ENCODE measurements around the gene WDSUB1. TPM values are rescaled to one million over a fixed set of nuclear protein-coding genes. Genes with fewer than 3 reads are reported as not detected.

The WDSUB1 gene
- polyA plus RNA-seq, 1 experiment, result 7.6 TPM

DNA sequence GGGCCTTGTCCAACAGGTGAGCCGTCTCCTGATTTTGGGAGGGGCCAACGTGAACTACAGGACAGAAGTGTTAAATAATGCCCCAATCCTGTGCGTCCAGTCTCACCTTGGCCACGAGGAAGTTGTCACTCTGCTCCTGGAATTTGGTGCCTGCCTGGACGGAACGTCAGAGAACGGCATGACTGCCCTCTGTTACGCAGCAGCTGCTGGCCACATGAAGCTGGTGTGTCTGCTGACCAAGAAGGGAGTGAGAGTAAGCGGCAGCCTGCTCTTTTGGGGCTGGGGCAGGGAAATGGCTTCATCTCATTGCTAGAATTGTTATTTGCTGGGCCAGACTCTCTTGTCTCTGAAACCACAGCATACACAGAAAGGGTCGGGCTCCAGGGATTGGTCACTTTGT is 92.3 kb downstream of the WDSUB1 start:
- TF ChIP-seq, protein P1, sequence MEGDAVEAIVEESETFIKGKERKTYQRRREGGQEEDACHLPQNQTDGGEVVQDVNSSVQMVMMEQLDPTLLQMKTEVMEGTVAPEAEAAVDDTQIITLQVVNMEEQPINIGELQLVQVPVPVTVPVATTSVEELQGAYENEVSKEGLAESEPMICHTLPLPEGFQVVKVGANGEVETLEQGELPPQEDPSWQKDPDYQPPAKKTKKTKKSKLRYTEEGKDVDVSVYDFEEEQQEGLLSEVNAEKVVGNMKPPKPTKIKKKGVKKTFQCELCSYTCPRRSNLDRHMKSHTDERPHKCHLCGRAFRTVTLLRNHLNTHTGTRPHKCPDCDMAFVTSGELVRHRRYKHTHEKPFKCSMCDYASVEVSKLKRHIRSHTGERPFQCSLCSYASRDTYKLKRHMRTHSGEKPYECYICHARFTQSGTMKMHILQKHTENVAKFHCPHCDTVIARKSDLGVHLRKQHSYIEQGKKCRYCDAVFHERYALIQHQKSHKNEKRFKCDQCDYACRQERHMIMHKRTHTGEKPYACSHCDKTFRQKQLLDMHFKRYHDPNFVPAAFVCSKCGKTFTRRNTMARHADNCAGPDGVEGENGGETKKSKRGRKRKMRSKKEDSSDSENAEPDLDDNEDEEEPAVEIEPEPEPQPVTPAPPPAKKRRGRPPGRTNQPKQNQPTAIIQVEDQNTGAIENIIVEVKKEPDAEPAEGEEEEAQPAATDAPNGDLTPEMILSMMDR (IDR thresholded peaks at IDR 0.05; ENCODE audit: low read depth, low read length), result no peak
- CTCF ChIA-PET, result no interaction called here
- no peaks in the 10 kb centered on the region for H3K27me3 ChIP-seq (ENCODE audit: control insufficient read depth, insufficient read depth, low read length)
- DNase-seq (ENCODE audit: low read depth, low spot score), result no peak
- H3K9me3 ChIP-seq (ENCODE audit: control insufficient read depth, insufficient read depth, low read length), result no peaks in the 10 kb centered on the region
- H3K4me3 ChIP-seq (ENCODE audit: low read depth, low read length), result no peak overlapping the region
- POLR2A ChIA-PET, result no interaction called here
- no peak overlapping the region for H3K27ac ChIP-seq (ENCODE audit: low read depth, low read length)

DNA sequence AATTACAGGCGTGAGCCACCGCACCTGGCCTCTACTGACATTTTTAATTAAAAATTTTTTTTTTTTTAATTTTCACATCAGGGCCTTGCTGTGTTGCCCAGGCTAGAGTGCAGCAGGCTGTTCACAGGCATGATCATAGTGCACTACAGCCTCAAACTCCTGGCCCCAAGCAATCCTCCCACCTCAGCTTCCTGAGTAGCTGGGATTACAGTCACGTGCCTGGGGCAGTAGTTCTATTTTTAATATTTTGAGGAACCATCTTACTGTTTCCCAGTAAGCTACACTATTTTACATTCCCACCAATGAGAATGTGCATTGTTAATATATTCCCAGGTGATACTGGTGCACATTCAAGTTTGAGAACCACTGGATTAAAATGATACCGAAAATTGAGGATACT is 92.7 kb downstream of the WDSUB1 start:
- H3K27ac ChIP-seq (ENCODE audit: low read depth, low read length), result no peak overlapping the region
- no peaks in the 10 kb centered on the region for H3K9me3 ChIP-seq (ENCODE audit: control insufficient read depth, insufficient read depth, low read length)
- no peak overlapping the region for H3K4me3 ChIP-seq (ENCODE audit: low read depth, low read length)
- no peaks in the 10 kb centered on the region for H3K27me3 ChIP-seq (ENCODE audit: control insufficient read depth, insufficient read depth, low read length)
- no peak for DNase-seq (ENCODE audit: low read depth, low spot score)
- POLR2A ChIA-PET, result no interaction called here
- CTCF ChIA-PET, result interaction anchor here (0.7 kb wide), 1 partner anchor 17 kb away, joined by 3 read pairs; no protein-coding TSS in a partner anchor
- TF ChIP-seq, protein P1 (IDR thresholded peaks at IDR 0.05; ENCODE audit: low read depth, low read length), result no peak

DNA sequence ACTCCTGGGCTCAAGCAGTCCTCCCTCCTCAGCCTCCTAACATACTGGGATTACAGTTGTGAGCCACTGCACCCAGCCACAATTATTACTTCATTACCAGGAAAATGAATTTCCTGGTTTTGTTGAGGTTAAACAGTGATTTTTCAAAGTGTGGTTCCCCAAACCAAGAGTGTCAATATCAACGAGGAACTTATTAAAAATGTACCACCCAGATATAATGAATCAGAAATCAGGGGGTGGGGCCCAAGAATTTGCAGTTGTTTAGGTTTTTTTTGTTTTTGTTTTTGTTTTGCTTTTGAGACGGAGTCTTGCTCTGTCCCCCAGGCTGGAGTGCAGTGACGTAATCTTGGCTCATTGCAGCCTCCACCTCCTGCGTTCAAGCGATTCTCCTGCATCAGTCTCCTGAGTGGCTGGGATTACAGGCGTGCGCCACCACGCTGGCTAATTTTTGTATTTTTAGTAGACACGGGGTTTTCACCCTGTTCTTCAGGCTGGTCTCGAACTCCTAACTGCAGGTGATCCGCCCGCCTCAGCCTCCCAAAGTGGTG is 94.1 kb downstream of the WDSUB1 start:
- ChIA-PET CTCF (no interaction called here), POLR2A (no interaction called here)
- TF ChIP-seq, protein P1 (IDR thresholded peaks at IDR 0.05; ENCODE audit: low read depth, low read length), result no peak
- no peaks in the 10 kb centered on the region for H3K9me3 ChIP-seq (ENCODE audit: control insufficient read depth, insufficient read depth, low read length)
- no peaks in the 10 kb centered on the region for H3K27me3 ChIP-seq (ENCODE audit: control insufficient read depth, insufficient read depth, low read length)
- DNase-seq (ENCODE audit: low read depth, low spot score), result no peak
- H3K27ac ChIP-seq (ENCODE audit: low read depth, low read length), result no peak overlapping the region
- H3K4me3 ChIP-seq (ENCODE audit: low read depth, low read length), result no peak overlapping the region

DNA sequence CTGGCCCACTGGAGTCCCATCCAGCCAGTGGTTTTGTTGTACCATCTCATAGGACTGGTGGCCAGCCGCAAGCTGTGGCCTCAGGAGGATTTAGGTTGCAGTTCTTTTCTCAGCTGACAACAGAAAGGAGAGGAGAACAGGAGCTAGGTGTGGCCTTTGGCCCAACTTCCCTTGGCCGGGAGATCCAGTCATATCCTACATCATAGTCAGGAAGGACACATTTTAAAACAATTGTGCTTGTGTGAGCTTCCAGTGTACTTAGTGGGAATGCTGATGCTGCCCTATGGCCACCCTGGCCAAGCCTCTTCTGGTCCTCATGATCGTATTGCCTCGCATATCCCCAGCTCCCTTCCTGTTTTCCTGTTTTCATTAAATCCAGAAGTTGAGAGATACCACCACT is 98.1 kb downstream of the WDSUB1 start:
- DNase-seq (ENCODE audit: low read depth, low spot score), result no peak
- Histone ChIP-seq H3K27ac (ENCODE audit: low read depth, low read length) (no peak overlapping the region), H3K27me3 (ENCODE audit: control insufficient read depth, insufficient read depth, low read length) (no peaks in the 10 kb centered on the region), H3K9me3 (ENCODE audit: control insufficient read depth, insufficient read depth, low read length) (no peaks in the 10 kb centered on the region), H3K4me3 (ENCODE audit: low read depth, low read length) (no peak overlapping the region)
- TF ChIP-seq, protein P1 (IDR thresholded peaks at IDR 0.05; ENCODE audit: low read depth, low read length), result no peak
- CTCF ChIA-PET, result interaction anchor here (1.1 kb wide), 1 partner anchor 70 kb away, joined by 4 read pairs; no protein-coding TSS in a partner anchor
- POLR2A ChIA-PET, result no interaction called here

DNA sequence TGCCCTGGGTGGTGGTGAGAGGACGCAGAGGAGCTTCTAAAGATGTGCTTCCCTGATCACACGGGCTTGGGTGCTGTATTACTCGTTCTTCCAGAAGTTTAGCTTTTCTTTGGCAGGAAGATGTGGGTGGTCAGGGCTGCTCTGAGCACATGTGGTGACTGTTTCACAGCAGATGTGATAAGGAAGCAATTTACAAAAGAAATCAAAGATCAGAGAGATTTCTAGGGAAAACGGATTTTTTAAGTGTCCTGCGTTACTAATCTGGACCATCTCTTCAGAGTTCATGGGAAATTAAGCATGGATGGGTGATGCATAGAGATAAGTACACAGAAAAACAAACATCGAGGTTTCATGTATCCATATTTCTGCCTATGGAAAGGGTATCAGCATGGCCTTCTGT is 99.4 kb downstream of the WDSUB1 start:
- no peak overlapping the region for H3K27ac ChIP-seq (ENCODE audit: low read depth, low read length)

More for the DNA sequence above, 99.4 kb downstream of the WDSUB1 start:
- no peak overlapping the region for H3K4me3 ChIP-seq (ENCODE audit: low read depth, low read length)
- POLR2A ChIA-PET, result no interaction called here
- CTCF ChIA-PET, result no interaction called here
- no peaks in the 10 kb centered on the region for H3K9me3 ChIP-seq (ENCODE audit: control insufficient read depth, insufficient read depth, low read length)
- no peak for DNase-seq (ENCODE audit: low read depth, low spot score)
- H3K27me3 ChIP-seq (ENCODE audit: control insufficient read depth, insufficient read depth, low read length), result no peaks in the 10 kb centered on the region
- TF ChIP-seq, protein P1 (IDR thresholded peaks at IDR 0.05; ENCODE audit: low read depth, low read length), result no peak
